OCI-LY1 (cell line): ENCODE data around the gene BLTP3A.
"Not testable (repeated sequence)": the region's sequence is repeated elsewhere in the genome, so short reads cannot be mapped to it uniquely, and the experiment has no call there.

ENCODE experiments used
- H2AFZ ChIP-seq: fragments of 200-600 bp; sonication (generic), shearing (Covaris generic); 2 replicates; pipeline ENCODE4 v1.6.0; 2014; ENCODE audit warnings: antibody characterized with exemption, mild to moderate bottlenecking, low read length
- H3F3A ChIP-seq: fragments of 200-600 bp; sonication (generic), shearing (Covaris generic); 2 replicates; pipeline ENCODE4 v1.6.0; 2014; ENCODE audit warnings: mild to moderate bottlenecking, antibody characterized with exemption, low read length, moderate library complexity; ENCODE audit not compliant: insufficient read depth
- H3K27ac ChIP-seq: fragments of 200-600 bp; sonication (generic); 2 replicates; pipeline ENCODE4 v1.5.1; 2014; ENCODE audit warnings: low read length, mixed run types, mild to moderate bottlenecking, low read depth; ENCODE audit not compliant: poor library complexity, severe bottlenecking
- H3K27me3 ChIP-seq: fragments of 200-600 bp; sonication (generic); 2 replicates; pipeline ENCODE4 v1.6.0; 2014; ENCODE audit warnings: antibody characterized with exemption, mild to moderate bottlenecking, low read length, moderate library complexity; ENCODE audit not compliant: insufficient read depth
- H3K36me3 ChIP-seq: fragments of 200-600 bp; sonication (generic); 2 replicates; pipeline ENCODE4 v1.6.1; 2014; ENCODE audit warnings: mild to moderate bottlenecking, antibody characterized with exemption, low read length, moderate library complexity, mixed read lengths; ENCODE audit not compliant: insufficient read depth
- H3K4me1 ChIP-seq: fragments of 200-600 bp; sonication (generic); 2 replicates; pipeline ENCODE4 v1.5.1; 2014; ENCODE audit warnings: mild to moderate bottlenecking, low read length, moderate library complexity; ENCODE audit not compliant: insufficient read depth, severe bottlenecking
- H3K4me2 ChIP-seq: fragments of 200-600 bp; sonication (generic), shearing (Covaris generic); 2 replicates; pipeline ENCODE4 v1.6.1; 2014; ENCODE audit warnings: low read length
- H3K4me3 ChIP-seq: fragments of 200-600 bp; sonication (generic); 2 replicates; pipeline ENCODE4 v1.5.1; 2014; ENCODE audit warnings: low read length, low read depth, mild to moderate bottlenecking, mixed read lengths; ENCODE audit not compliant: poor library complexity, severe bottlenecking
- H3K79me2 ChIP-seq: fragments of 200-600 bp; shearing (Covaris generic); 2 replicates; pipeline ENCODE4 v1.6.1; 2016; ENCODE audit warnings: mixed run types, low read length, mixed read lengths; ENCODE audit not compliant: insufficient read depth
- H3K9ac ChIP-seq: fragments of 200-600 bp; sonication (generic), shearing (Covaris generic); 2 replicates; pipeline ENCODE4 v1.6.1; 2014; ENCODE audit warnings: mild to moderate bottlenecking, low read length, mixed read lengths
- H3K9me2 ChIP-seq: fragments of 200-600 bp; sonication (generic), shearing (Covaris generic); 2 replicates; pipeline ENCODE4 v1.6.1; 2014; ENCODE audit warnings: low read depth, mild to moderate bottlenecking, low read length, mixed read lengths
- H3K9me3 ChIP-seq: fragments of 200-600 bp; shearing (Covaris generic); 2 replicates; pipeline ENCODE4 v1.6.1; 2014; ENCODE audit warnings: low read length, mixed read lengths
- H4K20me1 ChIP-seq: fragments of 200-600 bp; sonication (generic), shearing (Covaris generic); 2 replicates; pipeline ENCODE4 v1.6.0; 2016; ENCODE audit warnings: mild to moderate bottlenecking, low read length; ENCODE audit not compliant: insufficient read depth
- CTCF ChIP-seq: fragments of 200-600 bp; sonication (generic), shearing (Covaris generic); IDR thresholded peaks from 2 replicates; pipeline ENCODE4 v1.5.1; 2017; ENCODE audit warnings: mild to moderate bottlenecking, antibody characterized with exemption, low read length, moderate library complexity, mixed read lengths
- EZH2 ChIP-seq: fragments of 200-600 bp; sonication (generic), shearing (Covaris generic); IDR thresholded peaks from 2 replicates; pipeline ENCODE4 v1.8.0; 2017; ENCODE audit warnings: borderline replicate concordance, mixed run types, mild to moderate bottlenecking, antibody characterized with exemption, low read length, moderate library complexity, mixed read lengths

Gene BLTP3A

GRCh38 chr6:34791701-34792604, at the start of gene BLTP3A:
BLTP3A (plus strand) TSS chr6:34792083; CDS start chr6:34792251, 168 bp downstream.
- Histone ChIP-seq H3K4me1 (peaks cover 18% of the 10 kb centered on the region), H3K27me3 (no peaks in the 10 kb centered on the region)
- TF ChIP-seq EZH2 = no peak

GRCh38 chr6:34742094-34742493, 49.8 kb upstream of the BLTP3A start:
- Histone ChIP-seq H3K9me2 (no peaks in the 10 kb centered on the region), H3K27me3 (no peaks in the 10 kb centered on the region), H3K36me3 (no peaks in the 10 kb centered on the region), H2AFZ (no peak overlapping the region), H3K4me3 (no peak overlapping the region), H3K27ac (no peak overlapping the region), H3K4me1 (no peaks in the 10 kb centered on the region), H3K4me2 (no peak overlapping the region), H3F3A (no peaks in the 10 kb centered on the region), H3K79me2 (no peaks in the 10 kb centered on the region), H4K20me1 (no peaks in the 10 kb centered on the region), H3K9ac (no peak overlapping the region), H3K9me3 (no peaks in the 10 kb centered on the region)
- TF ChIP-seq EZH2 (no peak), CTCF (no peak)

More at GRCh38 chr6:34791701-34792604, at the start of gene BLTP3A:
- Histone ChIP-seq H3K4me2 (peak within 1 kb of the TSS; percentile 91), H4K20me1 (no peaks in the 10 kb centered on the region), H3K4me3 (peak within 1 kb of the TSS; percentile 82), H3K9me3 (peaks cover 6% of the 10 kb centered on the region; the same call in 1 of the 2 replicates), H3K9ac (peak within 1 kb of the TSS; percentile 86), H3K79me2 (peaks cover 34% of the 10 kb centered on the region), H3K9me2 (no peaks in the 10 kb centered on the region), H3K27ac (peak within 1 kb of the TSS; percentile 83), H2AFZ (peak within 1 kb of the TSS; percentile 7), H3F3A (no peaks in the 10 kb centered on the region), H3K36me3 (no peaks in the 10 kb centered on the region)

GRCh38 chr6:34743625-34744293, 48.1 kb upstream of the BLTP3A start:
- no peak overlapping the region for H3K27ac ChIP-seq
- no peaks in the 10 kb centered on the region for H4K20me1 ChIP-seq
- no peaks in the 10 kb centered on the region for H3K9me3 ChIP-seq
- no peaks in the 10 kb centered on the region for H3K4me1 ChIP-seq
- H3K4me3 ChIP-seq = no peak overlapping the region
- H2AFZ ChIP-seq = no peak overlapping the region
- H3K4me2 ChIP-seq = no peak overlapping the region
- no peaks in the 10 kb centered on the region for H3F3A ChIP-seq
- H3K27me3 ChIP-seq = no peaks in the 10 kb centered on the region
- TF ChIP-seq EZH2 (no peak), CTCF (no peak)
- H3K79me2 ChIP-seq = no peaks in the 10 kb centered on the region
- H3K9me2 ChIP-seq = no peaks in the 10 kb centered on the region
- H3K9ac ChIP-seq = no peak overlapping the region
- no peaks in the 10 kb centered on the region for H3K36me3 ChIP-seq

- not testable (repeated sequence) for H3K9ac ChIP-seq, H3K36me3 ChIP-seq, H3K27me3 ChIP-seq, H3K9me3 ChIP-seq, H2AFZ ChIP-seq, H3K4me2 ChIP-seq, H4K20me1 ChIP-seq, H3K79me2 ChIP-seq, H3K9me2 ChIP-seq, H3K4me3 ChIP-seq, H3K4me1 ChIP-seq, H3F3A ChIP-seq, H3K27ac ChIP-seq
These were observed 47.6 kb upstream of the BLTP3A start for GRCh38 chr6:34744294-34744647.
